Type B pancreatic cell (in vitro differentiated cells): ENCODE measurements around the gene SH3GL3. TPM values are rescaled to one million over a fixed set of nuclear protein-coding genes. Genes with fewer than 3 reads are reported as not detected.

ENCODE experiments used
- DNase-seq: peaks from one replicate; pipeline ENCODE4 v3.0.0; 2021; ENCODE audit warnings: mixed read lengths; ENCODE audit not compliant: unreplicated experiment; ENCODE audit errors: extremely low spot score
- H3K27ac Mint-ChIP-seq: 2 replicates; pipeline ENCODE4 v1.8.0; 2021; ENCODE audit warnings: mild to moderate bottlenecking, mixed read lengths
- H3K27me3 Mint-ChIP-seq: 2 replicates; pipeline ENCODE4 v1.8.0; 2021; ENCODE audit warnings: mixed read lengths
- H3K36me3 Mint-ChIP-seq: 2 replicates; pipeline ENCODE4 v1.8.0; 2021; ENCODE audit warnings: mixed read lengths
- H3K4me1 Mint-ChIP-seq: one replicate; pipeline ENCODE4 v1.8.0; 2021; ENCODE audit warnings: mixed read lengths; ENCODE audit not compliant: unreplicated experiment
- H3K4me3 Mint-ChIP-seq: 2 replicates; pipeline ENCODE4 v1.8.0; 2021; ENCODE audit warnings: mild to moderate bottlenecking, mixed read lengths
- H3K9me3 Mint-ChIP-seq: 2 replicates; pipeline ENCODE4 v1.8.0; 2021; ENCODE audit warnings: mixed read lengths
- CTCF ChIP-seq: fragments of 200-600 bp; sonication (generic); conservative IDR thresholded peaks from 2 replicates; pipeline ENCODE4 v1.5.0; 2021; ENCODE audit warnings: antibody characterized with exemption, mild to moderate bottlenecking
- long read RNA-seq: library from polyadenylated mRNA; unstranded; transcript quantifications from one replicate; pipeline ENCODE4 v2.0.0, GENCODE V29; 2020
- total RNA-seq: library from RNA; stranded (reverse); gene quantifications from 2 replicates; pipeline ENCODE4 v1.2.1, GENCODE V29; 2021; ENCODE audit warnings: low replicate concordance

The SH3GL3 gene
- 10.0 and 35.9 TPM in 2 replicates for total RNA-seq
- long read RNA-seq, partial matches to known transcripts, result 2 of 15 reads
- long read RNA-seq, other reads (novel, unspliced or antisense), result 9 of 15 reads

GRCh38 chr15:83446904-83447709 lies at the start of gene SH3GL3:
TSS of gene SH3GL3 (plus strand) at chr15:83447341. CDS start at chr15:83447534, 193 bp downstream.
- Mint-ChIP-seq H3K36me3 (no peaks in the 10 kb centered on the region), H3K9me3 (no peaks in the 10 kb centered on the region), H3K27ac (peak within 1 kb of the TSS; percentile 98), H3K27me3 (peaks cover 21% of the 10 kb centered on the region), H3K4me3 (peak within 1 kb of the TSS; percentile 99), H3K4me1 (peaks cover 19% of the 10 kb centered on the region)
- peak; percentile 87 for DNase-seq
- peak; percentile 57 for TF ChIP-seq CTCF

GRCh38 chr15:83398626-83399025 lies 48.5 kb upstream of the SH3GL3 start:
- TF ChIP-seq CTCF, result no peak

GRCh38 chr15:83404121-83404520 lies 43.0 kb upstream of the SH3GL3 start:
- DNase-seq, result no peak
- no peaks in the 10 kb centered on the region for H3K9me3 Mint-ChIP-seq
- H3K4me3 Mint-ChIP-seq, result no peak overlapping the region
- no peaks in the 10 kb centered on the region for H3K4me1 Mint-ChIP-seq
- no peaks in the 10 kb centered on the region for H3K36me3 Mint-ChIP-seq
- peaks cover 15% of the 10 kb centered on the region for H3K27me3 Mint-ChIP-seq
- no peak for TF ChIP-seq CTCF
- no peak overlapping the region for H3K27ac Mint-ChIP-seq

More at GRCh38 chr15:83398626-83399025, 48.5 kb upstream of the SH3GL3 start:
- no peak for DNase-seq
- Mint-ChIP-seq H3K36me3 (no peaks in the 10 kb centered on the region), H3K27ac (peak overlapping the region; percentile 40), H3K4me1 (peaks cover 4% of the 10 kb centered on the region), H3K4me3 (no peak overlapping the region), H3K27me3 (peaks cover 33% of the 10 kb centered on the region), H3K9me3 (peaks cover 6% of the 10 kb centered on the region)

GRCh38 chr15:83410532-83410931 lies 36.6 kb upstream of the SH3GL3 start:
- DNase-seq, result no peak
- Mint-ChIP-seq H3K27ac (peak overlapping the region; percentile 94), H3K4me3 (peak overlapping the region; percentile 31), H3K4me1 (no peaks in the 10 kb centered on the region), H3K27me3 (no peaks in the 10 kb centered on the region), H3K36me3 (no peaks in the 10 kb centered on the region), H3K9me3 (peaks cover 5% of the 10 kb centered on the region)
- TF ChIP-seq CTCF, result no peak

GRCh38 chr15:83413054-83413719 lies 34.0 kb upstream of the SH3GL3 start:
- DNase-seq, result no peak
- Mint-ChIP-seq H3K27ac (no peak overlapping the region), H3K4me3 (no peak overlapping the region), H3K36me3 (no peaks in the 10 kb centered on the region), H3K9me3 (peaks cover 5% of the 10 kb centered on the region), H3K4me1 (no peaks in the 10 kb centered on the region), H3K27me3 (no peaks in the 10 kb centered on the region)
- no peak for TF ChIP-seq CTCF
